ENCODE results near the gene NTM. TPM values are rescaled to one million over a fixed set of nuclear protein-coding genes. Genes with fewer than 3 reads are reported as not detected.

Gene NTM
- total and polyA plus RNA-seq, 2 donors (not counting 3 experiments of a cell fraction or from before 2014, with no cell fraction given), result 1.00 to 1.1 TPM

DNA sequence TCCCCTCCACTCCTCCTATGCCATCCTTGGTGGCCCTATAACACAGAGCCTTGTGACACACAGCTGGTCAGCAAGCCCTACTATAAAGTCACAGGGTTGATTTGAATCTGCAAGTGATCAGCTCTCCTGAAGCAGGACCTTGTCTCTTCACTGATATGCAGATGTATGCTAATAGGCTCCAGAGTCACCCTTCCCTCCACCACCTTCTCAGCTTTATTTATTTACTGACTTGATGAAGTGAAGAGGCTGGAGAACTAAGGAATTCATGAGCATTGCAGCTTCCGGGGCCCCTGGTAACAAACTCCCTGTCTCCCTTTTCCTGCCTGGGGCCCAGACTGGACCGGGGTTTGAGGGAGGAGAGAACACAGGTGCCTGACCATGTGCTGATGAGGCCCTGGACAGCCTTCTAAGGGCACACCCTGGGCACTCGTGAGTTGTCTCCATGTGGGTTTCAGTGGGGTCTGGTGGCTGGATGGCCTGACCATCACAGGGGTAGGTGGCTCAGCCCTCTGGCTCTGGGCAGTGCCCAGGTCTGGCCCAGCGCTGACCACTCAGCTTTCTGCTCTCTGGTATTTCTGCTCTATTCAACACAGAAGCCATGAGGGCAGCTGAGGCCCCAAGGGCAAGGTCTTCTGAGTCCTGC lies 307.5 kb downstream of the NTM start:
- Histone ChIP-seq H3K36me3 (ENCODE audit: control insufficient read depth in 2 of 2, extremely low read depth in 1 of 2, insufficient read depth in 2 of 2, low read length in 2 of 2) (no peaks in the 10 kb centered on the region), H3K4me1 (ENCODE audit: control insufficient read depth, extremely low read depth, insufficient read depth, low read length) (no peaks in the 10 kb centered on the region), H3K4me2 (ENCODE audit: insufficient read depth, low read length) (no peak overlapping the region), H3K9ac (replicated peaks; ENCODE audit: extremely low read depth, insufficient read depth, low read length) (no peak overlapping the region), H3K9me3 (replicated peaks; ENCODE audit: control insufficient read depth, insufficient read depth, low read length) (no peaks in the 10 kb centered on the region), H3K27ac (ENCODE audit: insufficient read depth, low read depth, low read length) (no peak overlapping the region), H2AFZ (ENCODE audit: low read depth, low read length) (no peak overlapping the region), H3K4me3 (replicated peaks in 1 of 3; ENCODE audit: insufficient read depth in 1 of 3, low read depth in 1 of 3, low read length in 3 of 3) (no peak overlapping the region), H3K27me3 (ENCODE audit: control insufficient read depth in 2 of 2, insufficient read depth in 2 of 2, low read length in 2 of 2) (peaks cover 0 to 4% of the 10 kb centered on the region in 2 experiments), H4K20me1 (replicated peaks; ENCODE audit: control insufficient read depth, extremely low read depth, insufficient read depth, low read length) (no peaks in the 10 kb centered on the region), H3K9me1 (replicated peaks; ENCODE audit: control insufficient read depth, extremely low read depth, insufficient read depth, low read length) (no peaks in the 10 kb centered on the region), H3K79me2 (ENCODE audit: control insufficient read depth, insufficient read depth, low read length) (no peaks in the 10 kb centered on the region)
- TF ChIP-seq, protein P1, sequence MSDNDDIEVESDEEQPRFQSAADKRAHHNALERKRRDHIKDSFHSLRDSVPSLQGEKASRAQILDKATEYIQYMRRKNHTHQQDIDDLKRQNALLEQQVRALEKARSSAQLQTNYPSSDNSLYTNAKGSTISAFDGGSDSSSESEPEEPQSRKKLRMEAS (IDR thresholded peaks at IDR 0.05; ENCODE audit: insufficient read depth, insufficient read length), result no peak
- TF ChIP-seq GATA2 (IDR thresholded peaks at IDR 0.05; ENCODE audit: insufficient read depth, insufficient read length, low read depth, low read length) (no peak), POLR2A (IDR thresholded peaks at IDR 0.05; ENCODE audit: low read depth, low read length) (no peak), MYC (IDR thresholded peaks at IDR 0.05; ENCODE audit: low read depth, low read length) (no peak), JUN (IDR thresholded peaks at IDR 0.05; ENCODE audit: borderline replicate concordance, insufficient read depth, insufficient read length, low read depth) (no peak), POLR2AphosphoS5 (IDR thresholded peaks at IDR 0.05; ENCODE audit: insufficient read depth, low read depth, low read length) (no peak), EZH2 (IDR thresholded peaks at IDR 0.05; ENCODE audit: borderline replicate concordance, low read depth, low read length, severe bottlenecking) (no peak), FOS (IDR thresholded peaks at IDR 0.05; ENCODE audit: borderline replicate concordance, insufficient read depth, low read length) (no peak)
- TF ChIP-seq, protein P2, sequence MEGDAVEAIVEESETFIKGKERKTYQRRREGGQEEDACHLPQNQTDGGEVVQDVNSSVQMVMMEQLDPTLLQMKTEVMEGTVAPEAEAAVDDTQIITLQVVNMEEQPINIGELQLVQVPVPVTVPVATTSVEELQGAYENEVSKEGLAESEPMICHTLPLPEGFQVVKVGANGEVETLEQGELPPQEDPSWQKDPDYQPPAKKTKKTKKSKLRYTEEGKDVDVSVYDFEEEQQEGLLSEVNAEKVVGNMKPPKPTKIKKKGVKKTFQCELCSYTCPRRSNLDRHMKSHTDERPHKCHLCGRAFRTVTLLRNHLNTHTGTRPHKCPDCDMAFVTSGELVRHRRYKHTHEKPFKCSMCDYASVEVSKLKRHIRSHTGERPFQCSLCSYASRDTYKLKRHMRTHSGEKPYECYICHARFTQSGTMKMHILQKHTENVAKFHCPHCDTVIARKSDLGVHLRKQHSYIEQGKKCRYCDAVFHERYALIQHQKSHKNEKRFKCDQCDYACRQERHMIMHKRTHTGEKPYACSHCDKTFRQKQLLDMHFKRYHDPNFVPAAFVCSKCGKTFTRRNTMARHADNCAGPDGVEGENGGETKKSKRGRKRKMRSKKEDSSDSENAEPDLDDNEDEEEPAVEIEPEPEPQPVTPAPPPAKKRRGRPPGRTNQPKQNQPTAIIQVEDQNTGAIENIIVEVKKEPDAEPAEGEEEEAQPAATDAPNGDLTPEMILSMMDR (IDR thresholded peaks at IDR 0.05; ENCODE audit: extremely low read depth in 1 of 2, insufficient read depth in 1 of 2, low read depth in 1 of 2, low read length in 2 of 2), result no peak
- FAIRE-seq (no peak), DNase-seq (ENCODE audit: low read depth, low spot score) (no peak)
- CTCF ChIA-PET, result interaction anchor here (0.8 to 1.7 kb wide), 5 partner anchors 9 to 816 kb away, joined by 3 to 4 read pairs (median 3); no protein-coding TSS in a partner anchor
- POLR2A ChIA-PET, result no interaction called here
- no TSS peak for BruUV-seq (replicated peaks)
- intact Hi-C loops (cut with micrococcal nuclease), result loop anchor here (10.0 kb wide), 1 partner anchor 643 kb away; no protein-coding TSS in a partner anchor
- dilution Hi-C loops (cut with MboI; ENCODE audit: extremely low pct_ligation_motif_present, low sequenced_read_pairs), result no loop called here

Data from endothelial cell of umbilical vein (primary cell).